Transverse colon (tissue), 4 donors: ENCODE measurements around the gene KCND2. TPM values are rescaled to one million over a fixed set of nuclear protein-coding genes. Genes with fewer than 3 reads are reported as not detected.

ENCODE experiments used
- DNase-seq: peaks from one replicate; pipeline ENCODE4 v3.0.0-alpha.2; 2019
- H3K27ac ChIP-seq, 4 donors: fragments of 200-600 bp; sonication (generic); 2 replicates each; pipeline ENCODE4 v1.5.1; 2016 to 2018; ENCODE audit warnings: inconsistent platforms in 4 of 4
- H3K27me3 ChIP-seq: fragments of 200-600 bp; sonication (generic); 2 replicates; pipeline ENCODE4 v1.5.1; 2017; ENCODE audit warnings: inconsistent platforms
- H3K36me3 ChIP-seq, 4 donors: fragments of 200-600 bp; sonication (generic); 2 replicates each; pipeline ENCODE4 v1.5.1; 2017 to 2019; ENCODE audit warnings: inconsistent platforms in 4 of 4
- H3K4me1 ChIP-seq, 4 donors: fragments of 200-600 bp; sonication (generic); 2 replicates each; pipeline ENCODE4 v1.5.1; 2017 to 2020; ENCODE audit warnings: inconsistent platforms in 4 of 4
- H3K4me3 ChIP-seq, 4 donors: fragments of 200-600 bp; sonication (generic); 1 replicate in 1 of 4; 2 replicates in 3 of 4; pipeline versions ENCODE4 v1.5.1 to v1.6.1; 2017 to 2019; ENCODE audit warnings: inconsistent platforms in 4 of 4
- H3K9me3 ChIP-seq, 2 donors: fragments of 200-600 bp; sonication (generic); 2 replicates each; pipeline ENCODE4 v1.5.1; 2017 to 2019; ENCODE audit warnings: inconsistent platforms in 2 of 2
- EP300 ChIP-seq: sonication (generic); formaldehyde crosslinking; IDR thresholded peaks from one replicate; pipeline ENCODE4 v1.6.1; 2017; ENCODE audit warnings: antibody characterized with exemption, low read depth
- POLR2A ChIP-seq: fragments of 450-650 bp; IDR thresholded peaks from one replicate; pipeline ENCODE4 v1.6.1; 2016; ENCODE audit warnings: antibody characterized with exemption, mild to moderate bottlenecking, moderate library complexity
- POLR2AphosphoS5 ChIP-seq, 3 donors: sonication (generic); formaldehyde crosslinking; IDR thresholded peaks; one replicate each; pipeline ENCODE4 v1.6.1; 2016; ENCODE audit warnings: antibody characterized with exemption in 3 of 3
- WGBS, 2 donors: methylation state at CpG; one replicate each; pipeline ENCODE4 v1.1.5; 2018; ENCODE audit warnings: low coverage in 1 of 2; 5-methylcytosine and 5-hydroxymethylcytosine counted together
- in situ Hi-C, 4 donors: fragments of 200-750 bp; cut with MboI; loops; one replicate each; pipeline versions ENCODE4 v1.15.0 to v1.15.1; 2017; ENCODE audit warnings: low sequenced_read_pairs in 3 of 4, low pct_ligation_motif_present in 1 of 4, low pct_unique_long_range_greater_than_20kb in 1 of 4
- intact Hi-C: fragments of 100-400 bp; cut with DNase I; formaldehyde crosslinking; loops from one replicate; pipeline ENCODE4 v1.15.1; 2023; ENCODE audit warnings: low total_unique reads
- total RNA-seq, 4 donors: library from RNA; depleted of rRNA; stranded (reverse); fragments of >200 nt; gene quantifications; one replicate each; pipeline ENCODE4 v1.1.0, GENCODE V29; 2016
- TF ChIP-seq, protein P1 (sequence below), 5 experiments: fragments of 200-600 bp in 3 of 5; fragments of 450-650 bp in 2 of 5; sonication (generic) in 3 of 5; IDR thresholded peaks; 1 replicate in 2 of 5; 2 replicates in 3 of 5; pipeline ENCODE4 v1.5.1; 2016 to 2017; ENCODE audit warnings: antibody characterized with exemption in 5 of 5, inconsistent platforms in 3 of 5, mild to moderate bottlenecking in 2 of 5, moderate library complexity in 1 of 5

The KCND2 gene
- total RNA-seq, 4 donors from 2014 or later: 0.14 to 1.00 (median 0.32) TPM; not detected in 1

DNA sequence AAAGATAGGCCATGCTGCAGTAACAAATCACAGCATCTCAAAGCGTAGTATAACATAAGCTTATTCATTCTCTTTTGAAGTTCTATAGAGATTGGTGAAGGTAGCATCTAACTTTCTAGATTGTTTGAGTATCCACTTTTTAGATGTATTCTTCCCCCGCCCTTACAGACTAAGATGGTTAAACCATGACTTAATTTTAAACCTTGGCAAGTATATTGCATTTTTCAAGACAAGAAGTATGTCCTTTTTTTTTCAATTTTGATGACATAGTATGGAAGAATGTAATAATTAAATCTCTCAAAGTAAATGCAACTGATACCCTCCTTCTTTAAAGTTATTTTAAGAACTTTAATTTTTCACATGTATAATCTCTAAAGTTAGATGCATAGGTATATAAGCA lies 190.0 kb downstream of the KCND2 start:
- Histone ChIP-seq H3K4me1 (no peaks in the 10 kb centered on the region), H3K4me3 (no peak overlapping the region), H3K27me3 (no peaks in the 10 kb centered on the region), H3K27ac (no peak overlapping the region), H3K36me3 (no peaks in the 10 kb centered on the region), H3K9me3 (no peaks in the 10 kb centered on the region)
- in situ Hi-C loops: no loop called here
- intact Hi-C loops: no loop called here
- 79 to 94% methylated on average over 2 of the region's 2 CpGs for WGBS, 2 donors
- TF ChIP-seq POLR2AphosphoS5 (IDR thresholded peaks at IDR 0.05): no peak
- no peak for TF ChIP-seq EP300
- TF ChIP-seq, protein P1, sequence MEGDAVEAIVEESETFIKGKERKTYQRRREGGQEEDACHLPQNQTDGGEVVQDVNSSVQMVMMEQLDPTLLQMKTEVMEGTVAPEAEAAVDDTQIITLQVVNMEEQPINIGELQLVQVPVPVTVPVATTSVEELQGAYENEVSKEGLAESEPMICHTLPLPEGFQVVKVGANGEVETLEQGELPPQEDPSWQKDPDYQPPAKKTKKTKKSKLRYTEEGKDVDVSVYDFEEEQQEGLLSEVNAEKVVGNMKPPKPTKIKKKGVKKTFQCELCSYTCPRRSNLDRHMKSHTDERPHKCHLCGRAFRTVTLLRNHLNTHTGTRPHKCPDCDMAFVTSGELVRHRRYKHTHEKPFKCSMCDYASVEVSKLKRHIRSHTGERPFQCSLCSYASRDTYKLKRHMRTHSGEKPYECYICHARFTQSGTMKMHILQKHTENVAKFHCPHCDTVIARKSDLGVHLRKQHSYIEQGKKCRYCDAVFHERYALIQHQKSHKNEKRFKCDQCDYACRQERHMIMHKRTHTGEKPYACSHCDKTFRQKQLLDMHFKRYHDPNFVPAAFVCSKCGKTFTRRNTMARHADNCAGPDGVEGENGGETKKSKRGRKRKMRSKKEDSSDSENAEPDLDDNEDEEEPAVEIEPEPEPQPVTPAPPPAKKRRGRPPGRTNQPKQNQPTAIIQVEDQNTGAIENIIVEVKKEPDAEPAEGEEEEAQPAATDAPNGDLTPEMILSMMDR (IDR thresholded peaks at IDR 0.05): no peak
- TF ChIP-seq POLR2A: no peak
- no peak for DNase-seq

DNA sequence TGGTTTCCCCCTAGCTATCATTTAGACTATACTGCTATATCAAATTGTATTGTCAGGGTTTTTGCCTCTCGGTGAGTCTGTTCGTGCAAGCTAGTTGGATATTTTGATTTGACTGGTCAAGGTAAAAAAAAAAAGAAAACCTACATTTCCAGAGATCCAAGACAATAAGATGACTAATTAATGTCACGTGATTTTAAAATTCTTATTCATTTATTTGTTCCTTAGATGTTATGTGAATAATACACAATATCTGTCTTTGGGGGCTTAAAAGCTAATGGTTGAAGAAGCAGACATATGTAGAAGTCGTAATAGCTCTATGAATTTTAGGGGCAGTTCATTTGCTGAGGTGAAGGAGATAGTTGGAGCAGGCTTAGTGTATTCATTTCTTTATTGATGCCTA lies 191.1 kb downstream of the KCND2 start:
- 79% methylated on average over 4 of the region's 4 CpGs for WGBS, 2 donors

DNA sequence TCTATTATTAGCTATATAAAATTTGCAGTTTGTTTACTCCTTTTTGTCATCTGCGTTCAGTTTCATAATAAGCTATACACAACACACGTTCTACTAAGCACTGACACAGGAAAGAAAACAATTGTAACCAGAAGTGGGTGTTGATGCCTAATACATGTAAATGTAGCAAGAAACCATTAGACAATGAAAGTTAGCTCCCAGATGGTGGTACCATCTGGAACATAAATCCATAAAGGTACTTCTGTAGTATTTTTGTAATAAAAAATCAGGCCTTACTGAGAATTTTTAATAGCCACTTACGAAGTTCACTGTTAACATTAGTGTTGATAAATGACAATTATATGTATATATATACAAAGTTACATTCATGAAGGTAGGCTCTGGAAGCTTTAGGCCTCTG lies 194.7 kb downstream of the KCND2 start:
- in situ Hi-C loops: no loop called here
- intact Hi-C loops: no loop called here

More for the DNA sequence above, 191.1 kb downstream of the KCND2 start:
- H3K27ac ChIP-seq: no peak overlapping the region
- in situ Hi-C loops (no loop called here), intact Hi-C loops (no loop called here)
- no peaks in the 10 kb centered on the region for H3K27me3 ChIP-seq
- TF ChIP-seq EP300 (no peak), POLR2AphosphoS5 (IDR thresholded peaks at IDR 0.05) (no peak), POLR2A (no peak)
- TF ChIP-seq, protein P1 (IDR thresholded peaks at IDR 0.05): no peak
- H3K4me3 ChIP-seq: no peak overlapping the region
- DNase-seq: no peak
- H3K4me1 ChIP-seq: no peaks in the 10 kb centered on the region
- no peaks in the 10 kb centered on the region for H3K36me3 ChIP-seq
- H3K9me3 ChIP-seq: no peaks in the 10 kb centered on the region

DNA sequence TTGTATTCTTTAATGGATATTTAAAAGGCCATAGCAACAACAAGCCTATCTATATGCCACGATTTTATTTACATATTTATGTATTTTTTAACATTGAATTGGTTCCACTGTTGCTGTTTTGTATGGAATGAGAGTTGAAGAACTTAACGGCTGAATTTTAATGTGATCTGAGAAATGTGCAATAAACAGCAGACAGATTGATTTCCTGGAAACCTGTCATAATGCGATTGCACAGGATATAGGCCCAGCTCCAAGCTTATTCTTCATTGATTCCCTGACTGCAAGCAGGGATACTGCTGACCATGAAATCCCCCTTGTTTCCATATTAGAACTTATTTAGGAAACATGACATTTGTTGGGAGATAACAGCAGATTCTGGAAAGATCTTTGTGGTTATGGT lies 195.6 kb downstream of the KCND2 start:
- 51 to 57% methylated on average over 3 of the region's 3 CpGs for WGBS, 2 donors

More for the DNA sequence above, 194.7 kb downstream of the KCND2 start:
- H3K36me3 ChIP-seq: no peaks in the 10 kb centered on the region
- WGBS, 2 donors: 49 to 54% methylated on average over 3 of the region's 3 CpGs
- H3K4me3 ChIP-seq: no peak overlapping the region
- H3K9me3 ChIP-seq: no peaks in the 10 kb centered on the region
- DNase-seq: no peak
- H3K27ac ChIP-seq: no peak overlapping the region
- no peak for TF ChIP-seq POLR2AphosphoS5 (IDR thresholded peaks at IDR 0.05)
- no peak for TF ChIP-seq EP300
- TF ChIP-seq, protein P1 (IDR thresholded peaks at IDR 0.05): no peak
- TF ChIP-seq POLR2A: no peak
- H3K27me3 ChIP-seq: no peaks in the 10 kb centered on the region
- H3K4me1 ChIP-seq: no peaks in the 10 kb centered on the region

More for the DNA sequence above, 195.6 kb downstream of the KCND2 start:
- no peak overlapping the region for H3K4me3 ChIP-seq
- in situ Hi-C loops (no loop called here), intact Hi-C loops (no loop called here)
- H3K27me3 ChIP-seq: no peaks in the 10 kb centered on the region
- DNase-seq: no peak
- no peaks in the 10 kb centered on the region for H3K9me3 ChIP-seq
- no peaks in the 10 kb centered on the region for H3K36me3 ChIP-seq
- no peaks in the 10 kb centered on the region for H3K4me1 ChIP-seq
- TF ChIP-seq POLR2A (no peak), EP300 (no peak), POLR2AphosphoS5 (IDR thresholded peaks at IDR 0.05) (no peak)
- TF ChIP-seq, protein P1 (IDR thresholded peaks at IDR 0.05): no peak
- no peak overlapping the region for H3K27ac ChIP-seq
